ENCODE measurements around the gene EXD3. TPM values are rescaled to one million over a fixed set of nuclear protein-coding genes. Genes with fewer than 3 reads are reported as not detected.
"Not testable (repeated sequence)": the region's sequence is repeated elsewhere in the genome, so short reads cannot be mapped to it uniquely, and the experiment has no call there.

The EXD3 gene
- total and polyA plus RNA-seq, 2 donors (not counting 1 experiment from before 2014, with no cell fraction given), result 2.6 to 13.0 TPM

DNA sequence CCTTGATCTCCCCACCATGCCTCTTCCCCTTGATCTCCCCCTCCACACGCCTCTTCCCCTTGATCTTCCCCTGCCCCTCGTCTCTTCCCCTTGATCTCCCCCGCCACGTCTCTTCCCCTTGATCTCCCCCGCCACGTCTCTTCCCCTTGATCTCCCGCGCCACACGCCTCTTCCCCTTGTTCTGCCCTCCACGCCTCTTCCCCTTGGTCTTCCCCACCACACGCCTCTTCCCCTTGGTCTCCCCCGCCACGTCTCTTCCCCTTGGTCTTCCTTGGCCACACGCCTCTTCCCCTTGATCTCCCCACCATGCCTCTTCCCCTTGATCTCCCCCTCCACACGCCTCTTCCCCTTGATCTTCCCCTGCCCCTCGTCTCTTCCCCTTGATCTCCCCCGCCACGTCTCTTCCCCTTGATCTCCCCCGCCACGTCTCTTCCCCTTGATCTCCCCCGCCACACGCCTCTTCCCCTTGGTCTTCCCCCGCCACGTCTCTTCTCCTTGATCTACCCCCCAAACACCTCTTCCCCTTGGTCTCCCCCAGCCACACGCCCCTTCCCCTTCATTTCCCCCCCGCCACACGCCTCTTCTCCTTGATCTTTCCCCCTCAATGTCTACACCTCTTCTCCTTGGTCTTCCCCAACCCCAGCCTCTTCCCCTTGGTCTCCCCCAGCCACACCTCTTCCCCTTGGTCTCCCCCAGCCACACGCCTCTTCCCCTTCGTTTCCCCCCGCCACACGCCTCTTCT, 28.5 kb upstream of the EXD3 start:
- H4K20me1 ChIP-seq (ENCODE audit: control insufficient read depth, extremely low read depth, insufficient read depth, low read length); H3K79me2 ChIP-seq (ENCODE audit: control insufficient read depth, insufficient read depth, low read length); DNase-seq (ENCODE audit: low read depth in 2 of 2); H3K27ac ChIP-seq (ENCODE audit: insufficient read depth, low read length); H2AFZ ChIP-seq (ENCODE audit: low read length); H3K9me3 ChIP-seq (ENCODE audit: control insufficient read depth, insufficient read depth, low read depth, low read length); H3K4me2 ChIP-seq (ENCODE audit: extremely low read depth, insufficient read depth, low read length); H3K27me3 ChIP-seq (ENCODE audit: control insufficient read depth, insufficient read depth, low read length); H3K4me3 ChIP-seq (replicated peaks in 1 of 4; ENCODE audit: control extremely low read depth in 1 of 4, insufficient read depth in 1 of 4, low read depth in 3 of 4, low read length in 4 of 4); H3K9ac ChIP-seq (ENCODE audit: insufficient read depth, low read length); H3K4me1 ChIP-seq (ENCODE audit: control insufficient read depth, extremely low read depth, insufficient read depth, low read length): not testable (repeated sequence)
- peaks cover 14% of the 10 kb centered on the region for H3K36me3 ChIP-seq (ENCODE audit: control insufficient read depth, insufficient read depth, low read length)

DNA sequence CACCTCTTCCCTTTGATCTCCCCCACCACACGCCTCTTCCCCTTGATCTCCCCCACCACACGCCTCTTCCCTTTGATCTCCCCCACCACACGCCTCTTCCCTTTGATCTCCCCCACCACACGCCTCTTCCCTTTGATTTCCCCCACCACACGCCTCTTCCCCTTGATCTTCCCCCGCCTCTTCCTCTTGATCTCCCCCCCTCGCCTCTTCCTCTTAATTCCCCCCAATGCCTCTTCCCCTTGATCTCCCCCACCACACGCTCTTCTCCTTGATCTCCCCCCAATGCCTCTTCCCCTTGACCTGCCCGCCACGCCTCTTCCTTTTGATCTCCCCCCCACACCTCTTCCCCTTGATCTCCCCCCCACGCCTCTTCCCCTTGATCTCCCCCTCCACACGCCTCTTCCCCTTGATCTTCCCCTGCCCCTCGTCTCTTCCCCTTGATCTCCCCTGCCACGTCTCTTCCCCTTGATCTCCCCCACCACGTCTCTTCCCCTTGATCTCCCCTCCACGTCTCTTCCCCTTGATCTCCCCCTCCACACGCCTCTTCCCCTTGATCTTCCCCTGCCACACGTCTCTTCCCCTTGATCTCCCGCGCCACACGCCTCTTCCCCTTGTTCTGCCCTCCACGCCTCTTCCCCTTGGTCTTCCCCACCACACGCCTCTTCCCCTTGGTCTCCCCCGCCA, 27.7 kb upstream of the EXD3 start:
- H3K36me3 ChIP-seq (ENCODE audit: control insufficient read depth, insufficient read depth, low read length), result peaks cover 14% of the 10 kb centered on the region
- H3K79me2 ChIP-seq (ENCODE audit: control insufficient read depth, insufficient read depth, low read length); H2AFZ ChIP-seq (ENCODE audit: low read length); H4K20me1 ChIP-seq (ENCODE audit: control insufficient read depth, extremely low read depth, insufficient read depth, low read length); H3K27me3 ChIP-seq (ENCODE audit: control insufficient read depth, insufficient read depth, low read length); DNase-seq (ENCODE audit: low read depth in 2 of 2); H3K4me3 ChIP-seq (replicated peaks in 1 of 4; ENCODE audit: control extremely low read depth in 1 of 4, insufficient read depth in 1 of 4, low read depth in 3 of 4, low read length in 4 of 4); H3K4me2 ChIP-seq (ENCODE audit: extremely low read depth, insufficient read depth, low read length); H3K27ac ChIP-seq (ENCODE audit: insufficient read depth, low read length); H3K9ac ChIP-seq (ENCODE audit: insufficient read depth, low read length); H3K4me1 ChIP-seq (ENCODE audit: control insufficient read depth, extremely low read depth, insufficient read depth, low read length); H3K9me3 ChIP-seq (ENCODE audit: control insufficient read depth, insufficient read depth, low read depth, low read length): not testable (repeated sequence)

DNA sequence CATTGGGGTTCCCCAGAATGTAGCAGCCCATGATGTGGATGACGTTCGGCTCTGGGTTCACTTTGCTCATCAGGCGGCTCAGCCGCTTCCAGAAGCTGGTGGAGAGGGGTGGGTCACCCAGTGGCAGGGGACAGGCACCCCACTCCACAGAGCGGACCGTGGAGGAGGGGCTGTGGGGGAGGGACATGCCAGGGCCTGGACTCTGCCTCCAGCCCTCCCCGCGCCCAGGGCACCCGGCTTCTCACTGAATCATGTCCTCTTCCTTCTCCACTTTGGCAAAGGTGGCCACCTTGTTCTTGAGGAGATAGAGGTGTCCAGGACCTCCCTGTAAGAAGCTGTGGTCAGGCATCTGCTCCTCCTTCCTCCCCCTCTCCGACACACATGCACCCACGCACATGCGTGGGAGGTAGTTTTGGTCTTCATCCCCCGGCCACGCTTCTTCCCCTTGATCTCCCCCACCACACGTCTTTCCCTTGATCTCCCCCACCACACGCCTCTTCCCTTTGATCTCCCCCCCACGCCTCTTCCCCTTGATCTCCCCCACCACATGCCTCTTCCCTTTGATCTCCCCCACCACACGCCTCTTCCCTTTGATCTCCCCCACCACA, 27.1 kb upstream of the EXD3 start:
- TF ChIP-seq EZH2 (IDR thresholded peaks at IDR 0.05; ENCODE audit: low read length, missing control alignments), result no peak
- TF ChIP-seq, protein P1, sequence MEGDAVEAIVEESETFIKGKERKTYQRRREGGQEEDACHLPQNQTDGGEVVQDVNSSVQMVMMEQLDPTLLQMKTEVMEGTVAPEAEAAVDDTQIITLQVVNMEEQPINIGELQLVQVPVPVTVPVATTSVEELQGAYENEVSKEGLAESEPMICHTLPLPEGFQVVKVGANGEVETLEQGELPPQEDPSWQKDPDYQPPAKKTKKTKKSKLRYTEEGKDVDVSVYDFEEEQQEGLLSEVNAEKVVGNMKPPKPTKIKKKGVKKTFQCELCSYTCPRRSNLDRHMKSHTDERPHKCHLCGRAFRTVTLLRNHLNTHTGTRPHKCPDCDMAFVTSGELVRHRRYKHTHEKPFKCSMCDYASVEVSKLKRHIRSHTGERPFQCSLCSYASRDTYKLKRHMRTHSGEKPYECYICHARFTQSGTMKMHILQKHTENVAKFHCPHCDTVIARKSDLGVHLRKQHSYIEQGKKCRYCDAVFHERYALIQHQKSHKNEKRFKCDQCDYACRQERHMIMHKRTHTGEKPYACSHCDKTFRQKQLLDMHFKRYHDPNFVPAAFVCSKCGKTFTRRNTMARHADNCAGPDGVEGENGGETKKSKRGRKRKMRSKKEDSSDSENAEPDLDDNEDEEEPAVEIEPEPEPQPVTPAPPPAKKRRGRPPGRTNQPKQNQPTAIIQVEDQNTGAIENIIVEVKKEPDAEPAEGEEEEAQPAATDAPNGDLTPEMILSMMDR (conservative IDR thresholded peaks at IDR 0.05 in 1 of 2, IDR thresholded peaks at IDR 0.05 in 1 of 2; ENCODE audit: low read depth in 1 of 2, low read length in 2 of 2), result no peak
- no peaks in the 10 kb centered on the region for H3K27me3 ChIP-seq (ENCODE audit: control insufficient read depth, insufficient read depth, low read length)
- no peak overlapping the region for H3K9ac ChIP-seq (ENCODE audit: insufficient read depth, low read length)
- H3K79me2 ChIP-seq (ENCODE audit: control insufficient read depth, insufficient read depth, low read length), result no peaks in the 10 kb centered on the region
- peaks cover 11% of the 10 kb centered on the region for H3K36me3 ChIP-seq (ENCODE audit: control insufficient read depth, insufficient read depth, low read length)
- H2AFZ ChIP-seq (ENCODE audit: low read length), result no peak overlapping the region
- H3K4me2 ChIP-seq (ENCODE audit: extremely low read depth, insufficient read depth, low read length), result no peak overlapping the region
- no peak overlapping the region for H3K27ac ChIP-seq (ENCODE audit: insufficient read depth, low read length)
- DNase-seq (ENCODE audit: low read depth in 2 of 2), result no peak
- no peaks in the 10 kb centered on the region for H3K9me3 ChIP-seq (ENCODE audit: control insufficient read depth, insufficient read depth, low read depth, low read length)
- H3K4me3 ChIP-seq (replicated peaks in 1 of 4; ENCODE audit: control extremely low read depth in 1 of 4, insufficient read depth in 1 of 4, low read depth in 3 of 4, low read length in 4 of 4), result no peak overlapping the region
- H4K20me1 ChIP-seq (ENCODE audit: control insufficient read depth, extremely low read depth, insufficient read depth, low read length), result no peaks in the 10 kb centered on the region
- H3K4me1 ChIP-seq (ENCODE audit: control insufficient read depth, extremely low read depth, insufficient read depth, low read length), result peaks cover 2% of the 10 kb centered on the region
